T-helper 9 cell (primary cell): ENCODE measurements around the gene PIGV.
"Not testable (repeated sequence)": the region's sequence is repeated elsewhere in the genome, so short reads cannot be mapped to it uniquely, and the experiment has no call there.

ENCODE experiments used
- DNase-seq: peaks from one replicate; pipeline ENCODE4 v3.0.0-alpha.2; 2020

The PIGV gene

DNA sequence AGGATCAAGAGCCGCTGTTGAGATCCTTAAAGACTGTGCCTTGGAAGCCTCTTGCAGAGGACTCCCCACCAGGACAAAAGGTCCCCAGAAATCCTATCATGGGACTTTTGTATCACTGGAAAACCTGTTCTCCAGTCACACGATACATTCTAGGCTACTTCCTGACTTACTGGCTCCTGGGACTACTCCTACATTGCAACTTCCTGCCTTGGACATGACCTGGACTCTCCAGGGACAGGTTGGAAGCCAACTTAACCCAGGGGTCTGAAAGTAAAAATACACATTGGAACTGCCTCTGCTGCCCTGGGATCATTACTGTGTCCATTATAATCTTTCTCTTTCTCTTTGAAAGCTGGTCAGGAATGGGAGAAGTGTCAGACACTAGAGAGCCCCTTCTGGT, 9.9 kb downstream of the PIGV start:
- no peak for DNase-seq

DNA sequence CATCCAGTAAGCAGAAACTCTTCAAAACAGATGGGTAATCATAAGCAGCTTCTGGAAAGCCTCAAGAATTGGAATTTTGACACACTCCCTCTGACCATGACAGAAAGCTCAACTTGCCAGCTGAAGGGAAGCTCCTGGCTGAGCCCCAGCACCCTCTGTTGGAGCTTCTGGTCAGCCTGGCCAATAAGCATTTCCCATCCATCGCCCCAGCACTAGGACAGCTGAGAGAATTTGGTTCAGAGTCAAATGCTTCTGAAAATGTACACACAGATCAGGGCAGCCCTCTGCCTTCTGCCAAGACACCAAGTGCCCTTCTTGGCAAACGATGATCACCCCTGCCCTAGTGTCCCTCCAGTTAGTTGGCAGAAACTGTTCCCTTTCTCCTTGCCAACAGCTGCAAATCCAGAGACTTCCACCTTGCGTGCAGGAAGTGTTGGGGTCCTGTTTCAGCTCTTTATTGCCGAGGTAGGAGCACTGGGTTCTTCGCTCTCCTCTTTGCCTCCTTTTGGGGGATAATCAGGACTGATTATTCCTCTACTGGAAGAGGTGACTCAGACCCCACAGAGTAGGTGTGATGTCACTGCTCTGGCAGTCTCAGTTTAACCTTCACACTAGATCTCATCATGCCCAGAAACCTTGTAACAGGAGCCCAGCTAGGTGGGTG, 11.9 kb downstream of the PIGV start:
- no peak for DNase-seq

DNA sequence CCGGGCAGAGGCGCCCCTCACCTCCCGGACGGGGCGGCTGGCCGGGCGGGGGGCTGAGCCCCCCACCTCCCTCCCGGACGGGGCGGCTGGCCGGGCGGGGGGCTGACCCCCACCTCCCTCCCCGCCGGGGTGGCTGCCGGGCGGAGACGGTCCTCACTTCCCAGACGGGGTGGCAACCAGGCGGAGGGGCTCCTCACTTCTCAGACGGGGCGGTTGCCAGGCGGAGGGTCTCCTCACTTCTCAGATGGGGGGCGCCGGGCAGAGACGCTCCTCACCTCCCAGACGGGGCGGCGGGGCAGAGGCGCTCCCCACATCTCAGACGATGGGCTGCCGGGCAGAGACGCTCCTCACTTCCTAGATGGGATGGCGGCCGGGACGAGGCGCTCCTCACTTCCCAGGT, 16.2 kb downstream of the PIGV start:
- not testable (repeated sequence) for DNase-seq

DNA sequence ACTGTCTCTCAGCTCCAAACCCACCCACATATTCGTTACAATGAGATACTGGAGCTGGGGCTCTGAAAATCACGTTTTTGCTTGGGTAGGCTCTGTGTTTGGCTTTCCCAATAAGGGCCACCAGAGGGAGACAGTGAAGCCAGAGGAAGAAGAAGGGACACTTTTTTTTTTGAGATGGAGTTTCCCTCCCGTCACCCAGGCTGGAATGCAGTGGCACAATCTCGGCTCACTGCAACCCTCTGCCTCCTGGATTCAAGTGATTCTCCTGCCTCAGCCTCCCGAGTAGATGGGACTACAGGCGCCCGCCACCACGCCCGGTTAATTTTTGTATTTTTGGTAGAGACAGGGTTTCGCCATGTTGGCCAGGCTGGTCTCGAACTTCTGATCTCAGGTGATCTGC, 22.4 kb downstream of the PIGV start:
- DNase-seq: peak; percentile 66

DNA sequence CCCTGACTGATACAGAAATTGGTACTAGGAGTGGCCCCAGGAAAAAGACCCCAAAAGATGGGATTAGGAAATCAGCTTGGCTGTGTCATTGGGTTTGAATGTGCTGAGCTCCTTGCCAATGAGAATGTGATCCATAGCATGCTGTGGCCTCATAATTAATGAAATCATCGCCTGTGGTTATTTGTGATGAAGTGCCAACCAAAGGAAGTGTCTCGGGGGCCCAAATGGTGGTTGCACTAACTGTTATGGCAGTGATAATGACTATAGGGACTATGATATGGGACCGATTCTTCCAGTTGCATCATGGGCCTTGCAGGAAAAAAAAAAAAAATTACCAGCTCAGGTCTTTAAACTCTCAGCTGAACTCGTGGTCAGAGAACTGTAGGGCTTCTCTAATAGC, 23.3 kb downstream of the PIGV start:
- no peak for DNase-seq

DNA sequence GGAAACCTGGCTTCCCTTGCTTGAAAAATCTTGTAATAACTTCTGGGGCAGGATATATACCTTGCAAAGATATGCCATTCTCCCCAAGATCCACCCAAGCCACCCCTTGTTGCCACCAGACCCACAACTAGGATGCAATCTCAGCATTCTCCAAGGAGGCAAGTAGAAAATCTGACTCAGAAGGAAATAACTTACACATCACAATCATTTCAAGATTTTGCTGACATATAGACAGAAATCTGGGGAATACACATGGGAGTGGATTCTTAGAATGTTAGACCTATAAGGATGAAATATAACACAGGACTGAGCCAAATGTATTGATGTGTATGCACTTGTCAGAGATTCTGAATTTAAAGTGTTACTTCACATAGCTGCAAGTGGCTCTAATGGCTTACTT, 24.0 kb downstream of the PIGV start:
- no peak for DNase-seq

DNA sequence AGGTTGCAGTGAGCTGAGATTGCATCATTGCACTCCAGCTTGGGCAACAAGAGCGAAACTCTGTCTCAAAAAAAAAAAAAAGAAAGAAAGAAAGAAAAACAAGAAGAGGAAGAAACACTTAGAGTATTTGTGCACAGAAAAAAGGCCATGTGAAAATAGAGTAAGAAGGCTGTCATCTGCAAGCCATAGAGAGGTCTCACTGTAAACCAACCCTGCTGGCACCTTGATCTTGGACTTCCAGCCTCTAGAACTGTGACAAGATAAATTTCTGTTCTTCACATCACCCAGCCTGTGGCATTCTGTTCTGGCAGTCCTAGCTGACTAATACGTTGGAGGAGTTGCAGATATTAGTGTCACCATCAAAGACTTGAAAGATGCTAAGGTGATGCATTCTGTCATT, 26.6 kb downstream of the PIGV start:
- DNase-seq: no peak

DNA sequence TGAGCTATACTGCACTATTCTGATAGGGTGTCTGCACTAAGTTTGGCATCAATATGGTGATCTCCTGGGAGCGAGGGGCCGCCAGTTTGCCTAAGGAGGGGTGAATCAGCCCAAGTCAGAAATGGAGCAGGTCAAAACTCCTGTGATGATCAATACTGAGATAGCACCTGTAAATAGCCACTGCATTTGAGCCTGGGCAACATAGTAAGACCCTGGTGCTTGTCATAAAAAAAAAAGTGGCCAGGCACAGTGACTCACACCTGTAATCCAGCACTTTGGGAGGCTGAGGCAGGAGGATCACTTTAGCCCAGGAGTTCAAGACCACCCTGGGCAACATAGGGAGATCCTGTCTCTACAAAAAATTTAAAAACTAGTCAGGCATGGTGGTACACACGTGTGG, 27.1 kb downstream of the PIGV start:
- no peak for DNase-seq

DNA sequence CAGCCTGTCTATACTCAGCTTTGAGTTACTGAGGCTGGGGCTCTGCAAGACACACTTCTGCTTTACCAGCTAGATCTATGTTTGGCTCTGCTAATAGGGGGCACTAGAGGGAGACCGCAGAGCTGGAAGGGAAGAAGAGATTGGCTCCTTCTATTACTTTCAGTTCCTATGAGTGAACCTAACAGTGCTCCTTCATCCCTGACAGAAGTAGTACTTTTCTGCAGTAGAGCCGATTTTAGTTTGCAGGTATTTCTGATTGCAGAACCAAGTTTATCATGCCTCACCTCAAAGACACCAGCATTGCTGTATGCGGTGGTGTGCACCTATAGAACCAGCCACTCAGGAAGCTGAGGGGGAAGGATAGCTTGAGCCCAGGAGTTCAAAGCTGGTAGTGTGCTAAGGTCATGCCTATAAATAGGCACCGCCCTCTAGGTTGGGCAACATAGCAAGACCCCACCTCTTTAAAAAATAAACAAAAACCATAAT, 33.1 kb downstream of the PIGV start:
- DNase-seq: no peak

DNA sequence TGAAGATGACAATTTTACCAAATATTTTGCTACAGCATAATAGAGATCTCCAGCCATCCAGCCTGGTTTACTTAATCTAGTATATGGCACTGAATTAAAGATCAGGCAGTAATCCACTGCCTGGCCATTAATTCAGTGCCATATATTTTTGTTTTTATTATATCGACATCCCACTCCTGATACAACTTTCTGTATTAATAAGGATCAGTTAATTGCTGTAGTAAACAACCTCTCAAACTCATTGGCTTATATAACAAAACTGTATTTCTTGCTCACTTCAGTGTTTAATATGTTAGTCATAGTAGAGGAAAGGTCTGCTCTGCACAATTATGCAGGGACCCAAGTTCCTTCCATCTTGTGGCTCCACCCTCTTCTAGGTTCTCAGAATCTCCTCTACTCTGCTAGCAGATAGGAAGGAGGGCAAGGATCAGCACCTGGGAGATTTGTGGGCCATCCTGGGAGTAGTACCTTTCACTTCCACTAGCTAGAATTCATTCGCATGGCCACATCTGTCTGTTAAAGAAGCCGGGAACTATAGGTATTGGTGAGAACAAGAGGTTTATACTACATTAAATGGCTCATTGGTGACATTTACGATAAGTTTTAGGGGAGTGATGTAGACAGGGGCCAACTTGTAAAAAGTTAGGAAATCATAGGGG, 35.1 kb downstream of the PIGV start:
- no peak for DNase-seq

DNA sequence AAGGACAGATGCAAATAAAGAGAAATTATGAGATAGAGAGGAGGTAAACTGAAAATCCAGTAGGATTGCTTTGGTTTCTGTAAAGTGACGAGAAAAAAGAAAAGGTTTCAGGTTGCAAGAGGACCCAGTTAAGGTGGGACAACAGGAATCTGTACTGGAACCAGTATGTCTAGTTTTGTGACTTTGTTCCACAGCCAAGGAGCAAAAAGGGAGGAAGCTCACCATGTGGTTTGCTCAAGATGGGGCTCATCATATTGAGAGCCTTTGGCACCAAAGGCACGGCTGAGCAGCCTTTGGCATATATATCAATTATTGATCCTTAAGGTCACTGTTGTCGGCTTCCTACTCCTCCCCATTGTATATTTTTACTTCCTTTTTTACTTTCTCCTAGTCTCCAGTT, 37.0 kb downstream of the PIGV start:
- no peak for DNase-seq

DNA sequence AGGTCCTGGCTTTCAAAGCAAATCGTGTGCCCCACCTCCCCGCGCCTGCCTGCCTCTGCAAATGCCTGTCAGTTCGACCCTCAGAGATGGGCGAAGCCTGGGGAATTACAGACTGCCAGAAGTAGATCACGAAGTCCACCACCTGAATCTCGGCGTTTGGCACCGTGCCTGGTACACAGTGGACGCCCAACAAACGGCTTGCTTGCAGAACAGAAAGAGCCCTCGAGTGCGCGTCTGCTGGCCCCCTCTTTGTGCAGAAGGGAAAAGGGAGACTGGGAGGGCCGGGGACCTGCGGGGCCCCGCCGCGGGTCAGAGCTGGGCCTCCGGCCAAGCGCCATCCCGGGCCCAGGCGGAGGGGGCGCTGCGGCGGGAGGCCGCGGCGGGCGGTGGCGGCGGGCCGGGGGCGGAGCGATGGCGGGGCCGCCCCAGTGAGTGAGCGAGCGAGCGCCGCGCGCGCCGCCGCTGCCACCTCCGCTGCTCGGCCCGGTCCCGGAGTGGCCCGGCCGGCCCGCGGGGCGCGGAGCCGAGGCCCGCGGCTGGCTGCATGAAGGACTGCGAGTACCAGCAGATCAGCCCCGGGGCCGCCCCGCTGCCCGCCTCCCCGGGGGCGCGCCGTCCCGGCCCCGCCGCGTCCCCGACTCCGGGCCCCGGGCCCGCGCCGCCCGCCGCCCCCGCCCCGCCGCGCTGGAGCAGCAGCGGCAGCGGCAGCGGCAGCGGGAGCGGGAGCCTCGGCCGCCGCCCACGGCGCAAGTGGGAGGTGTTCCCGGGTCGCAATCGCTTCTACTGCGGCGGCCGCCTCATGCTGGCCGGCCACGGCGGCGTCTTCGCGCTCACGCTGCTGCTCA, 38.7 kb downstream of the PIGV start, which contains the start of gene ZDHHC18:
Gene ZDHHC18 (plus strand): TSS at position 428 of the 845 bp plus-strand sequence. CDS start 117 bp downstream, at position 545.
- peak; percentile 66 for DNase-seq

DNA sequence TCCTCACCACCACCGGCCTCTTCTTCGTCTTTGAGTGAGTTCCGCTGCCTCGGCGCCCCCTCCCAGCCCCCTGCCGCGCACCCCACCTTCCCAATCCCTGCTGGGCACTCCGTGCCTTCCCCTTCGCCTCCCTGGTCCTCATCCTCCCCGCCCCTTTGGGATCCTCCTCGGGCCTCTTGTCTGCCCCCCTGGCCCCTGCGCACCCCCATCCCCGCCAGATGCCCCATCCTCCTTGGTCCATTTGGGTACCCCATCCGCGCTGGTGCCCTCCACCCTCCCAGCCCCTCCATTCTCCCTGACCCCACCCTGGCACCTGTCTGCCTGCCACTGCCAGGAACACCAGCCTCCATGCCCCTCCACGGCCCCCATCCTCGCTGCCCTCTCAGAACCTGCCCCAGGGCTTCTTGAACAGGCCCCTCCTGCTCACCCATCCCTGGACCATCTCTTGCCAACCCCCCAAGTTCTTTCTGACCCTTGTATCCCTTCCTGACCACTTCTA, 39.4 kb downstream of the PIGV start:
- no peak for DNase-seq

DNA sequence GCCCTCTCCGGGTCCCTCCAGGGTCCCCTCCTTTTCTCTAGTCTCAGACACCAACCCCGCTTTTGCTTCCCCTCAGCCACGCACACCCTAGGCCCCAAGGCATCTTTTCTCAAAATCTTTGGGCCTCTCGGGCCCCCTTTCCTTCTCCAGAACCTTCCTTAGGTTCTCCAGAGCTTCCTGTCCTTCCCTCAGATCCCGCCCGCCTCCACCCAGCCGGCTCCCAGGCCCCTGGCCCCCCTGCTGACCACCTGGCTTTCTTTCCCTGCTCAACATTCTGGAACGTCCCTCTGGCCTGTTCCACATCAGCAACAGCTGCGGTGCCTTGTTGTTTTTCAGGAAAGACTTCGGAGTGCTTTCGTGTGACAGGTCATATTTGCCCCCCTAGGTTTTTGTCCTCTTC, 39.9 kb downstream of the PIGV start:
- DNase-seq: no peak

DNA sequence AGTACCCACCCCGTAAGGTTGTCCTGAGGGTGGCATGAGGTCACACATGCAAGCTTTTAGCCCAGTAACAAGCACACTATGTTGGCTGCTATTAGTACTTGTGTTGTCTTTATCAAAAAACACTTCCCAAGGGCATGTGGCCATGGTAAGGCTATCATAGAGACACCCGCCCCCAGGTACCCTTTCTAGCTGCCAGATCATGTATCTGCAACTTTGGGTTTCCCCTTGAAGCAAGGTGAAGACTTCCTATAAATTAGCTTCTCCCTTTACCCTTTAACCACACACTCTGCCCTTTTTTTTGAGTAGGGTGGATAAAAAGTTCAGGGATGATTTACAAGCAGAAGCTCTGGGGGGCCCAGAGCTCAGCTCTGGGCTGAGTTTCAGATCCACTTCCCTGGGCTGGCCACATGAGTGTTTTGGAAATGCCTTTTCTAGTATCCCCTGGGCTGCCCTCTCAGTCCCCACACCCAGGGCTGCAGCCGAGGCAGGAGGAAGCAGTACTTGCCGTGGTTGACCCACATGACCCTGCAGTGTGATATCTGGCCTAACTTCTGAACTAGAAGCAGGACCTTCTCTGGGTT, 40.8 kb downstream of the PIGV start:
- DNase-seq: no peak

DNA sequence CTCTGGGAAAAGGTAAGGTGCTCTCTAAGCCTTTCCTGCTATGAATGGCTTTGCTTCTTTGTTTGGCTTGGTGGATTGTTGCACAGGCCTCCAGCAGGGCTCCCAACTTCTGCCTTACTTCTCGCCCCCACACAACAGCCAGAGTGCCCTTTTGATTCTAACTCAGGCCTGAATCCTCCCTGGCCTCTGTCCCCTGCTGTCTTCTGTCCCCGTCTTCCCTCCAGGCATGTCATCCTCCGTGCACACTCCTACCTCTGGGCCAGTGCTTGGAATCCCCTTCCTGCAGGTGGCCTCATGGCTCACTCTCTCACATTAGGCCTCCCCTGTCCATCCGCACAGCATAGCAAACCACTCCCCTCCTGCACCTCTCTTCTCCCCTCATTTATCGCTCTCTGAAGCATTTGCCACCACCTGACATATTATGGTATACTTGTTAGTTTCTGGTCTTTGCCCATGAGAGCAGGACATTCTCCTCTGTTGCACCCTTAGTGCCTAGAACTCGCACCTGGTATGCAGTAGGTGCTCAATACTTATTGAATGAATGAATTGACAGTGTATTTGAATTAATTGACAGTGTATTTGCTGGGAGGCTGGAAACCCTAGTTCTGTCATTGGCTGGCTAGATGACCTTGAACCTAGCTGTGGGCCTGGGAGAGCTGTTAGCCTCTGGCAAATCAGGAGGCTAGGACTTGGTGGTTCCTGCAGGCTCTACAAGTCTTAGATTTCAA, 41.6 kb downstream of the PIGV start:
- DNase-seq: no peak

DNA sequence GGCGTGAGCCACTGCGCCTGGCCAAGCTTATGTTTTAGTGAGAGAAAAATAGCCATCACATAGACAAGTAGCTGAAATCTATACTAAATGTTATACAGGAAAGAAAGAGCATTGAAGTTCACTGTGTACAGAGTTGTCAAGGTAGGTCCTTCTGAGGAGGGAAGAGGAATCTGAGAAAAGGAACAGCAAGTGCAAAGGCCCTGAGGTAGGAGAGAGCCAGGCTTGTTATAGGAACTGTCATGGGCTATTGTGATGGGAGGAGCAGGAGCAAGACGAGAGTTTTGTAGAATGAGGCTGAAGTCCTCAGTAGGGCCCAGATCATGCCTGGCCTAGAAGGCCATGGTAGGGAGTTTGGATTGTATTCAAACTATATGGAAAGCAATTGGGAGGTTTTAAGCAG, 43.3 kb downstream of the PIGV start:
- no peak for DNase-seq

DNA sequence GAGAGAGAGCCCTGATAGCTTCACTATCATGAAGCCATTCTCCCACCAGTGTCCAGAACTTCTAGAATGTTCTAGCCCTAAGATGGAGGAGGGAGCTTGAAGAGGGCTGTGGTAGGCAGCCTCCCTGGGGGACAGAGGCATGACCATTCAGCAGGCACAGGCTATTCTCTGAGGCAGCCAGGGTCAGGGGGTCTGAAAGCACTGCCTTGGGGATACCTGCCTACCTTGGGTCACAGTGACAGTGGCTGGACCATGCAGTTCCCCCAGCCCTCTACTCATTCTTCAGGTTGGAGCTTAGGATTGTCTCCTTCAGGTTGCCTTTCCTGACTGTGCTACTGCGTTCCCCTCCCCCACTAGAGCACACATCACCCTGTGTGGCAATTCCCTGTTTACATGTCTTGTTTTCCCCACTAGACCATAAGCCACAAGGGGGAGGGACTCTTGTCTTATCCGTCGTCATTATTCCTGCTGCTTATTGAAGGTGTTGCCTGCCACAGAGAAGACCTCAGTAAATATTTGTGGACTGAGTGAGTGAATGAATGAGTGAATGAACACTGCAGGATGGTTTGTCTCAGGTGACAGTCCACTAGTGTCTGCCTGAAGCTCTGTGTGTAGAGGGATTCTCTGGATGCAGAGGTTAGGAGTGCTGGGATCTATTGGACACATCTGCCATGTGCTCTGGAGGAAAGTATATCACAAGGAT, 43.9 kb downstream of the PIGV start:
- DNase-seq: no peak

DNA sequence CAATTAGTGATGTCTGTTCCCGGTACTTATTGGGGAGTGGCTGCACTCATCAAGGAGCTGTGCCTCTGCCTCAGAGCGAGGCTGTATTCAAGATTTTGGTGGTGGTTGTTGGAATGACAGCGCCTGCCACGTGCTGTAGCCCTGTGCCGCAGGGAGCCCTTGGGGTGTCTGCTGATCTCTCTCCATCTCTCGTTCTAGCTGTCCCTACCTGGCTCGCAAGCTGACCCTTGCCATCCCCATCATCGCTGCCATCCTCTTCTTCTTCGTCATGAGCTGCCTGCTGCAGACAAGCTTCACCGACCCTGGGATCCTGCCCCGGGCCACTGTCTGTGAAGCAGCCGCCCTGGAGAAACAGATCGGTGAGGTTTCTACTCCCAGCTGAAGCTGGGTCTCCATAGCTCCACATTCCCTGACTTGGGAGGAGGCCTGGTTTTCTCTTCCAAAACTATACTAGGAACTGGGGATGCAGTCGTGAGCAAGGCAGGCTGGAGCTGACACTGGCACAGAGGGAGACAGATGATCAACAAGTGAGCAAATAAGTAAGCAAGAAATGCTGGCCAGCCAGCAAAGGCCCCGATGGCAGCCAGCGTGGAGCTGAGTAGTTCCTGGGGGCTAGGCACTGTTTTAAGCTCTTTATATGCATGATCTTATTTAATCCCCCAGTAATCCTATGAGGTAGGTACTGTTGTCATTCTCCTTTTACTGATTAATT, 44.7 kb downstream of the PIGV start:
- no peak for DNase-seq

DNA sequence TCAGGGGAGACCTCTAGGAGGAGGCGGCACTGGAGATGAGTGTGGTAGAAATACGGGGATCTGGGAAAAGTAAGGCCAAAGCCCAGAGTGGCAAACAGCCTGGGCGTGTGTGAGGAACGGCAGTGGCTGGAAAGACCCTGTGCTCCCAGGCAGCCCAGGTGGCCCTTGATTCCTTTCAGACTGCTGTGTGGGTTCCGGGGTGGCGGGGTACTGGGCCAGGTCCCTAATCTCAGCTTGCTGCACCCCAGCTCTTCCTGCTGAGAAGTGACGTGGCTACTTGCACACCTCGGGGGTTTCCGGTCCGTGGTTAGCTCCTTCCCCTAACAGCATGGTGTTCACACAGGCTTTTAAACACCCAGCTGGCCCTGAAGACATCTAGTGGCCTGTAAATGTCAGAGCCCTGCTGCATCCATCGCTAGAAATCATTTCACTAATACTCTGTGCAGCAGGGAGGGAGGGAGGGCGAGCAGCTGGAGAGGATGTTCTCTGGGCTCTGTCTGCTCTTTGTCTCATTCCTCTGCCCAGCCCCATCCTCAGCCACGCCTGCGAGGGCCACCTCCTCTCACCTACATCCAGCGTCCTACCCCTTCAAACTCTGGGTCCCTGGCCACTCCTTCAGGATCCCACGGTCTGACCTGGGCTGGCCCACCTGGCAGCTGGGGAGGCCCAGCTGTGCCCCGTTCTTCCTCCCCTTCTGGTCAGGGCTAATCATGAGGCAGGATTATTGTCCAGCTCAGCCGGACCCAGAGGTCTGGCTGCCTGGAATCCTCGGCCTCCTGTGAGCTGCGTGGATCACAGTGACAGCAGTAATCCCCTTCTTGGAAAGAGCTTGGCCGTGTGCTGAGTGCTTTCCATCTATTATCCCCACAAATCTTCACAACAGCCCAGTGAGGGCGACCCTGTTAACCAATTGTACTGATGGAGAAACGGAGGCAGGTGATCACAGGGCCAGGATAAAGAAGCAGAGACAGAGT, 46.0 kb downstream of the PIGV start:
- DNase-seq: peak; percentile 88
